Motor neuron (in vitro differentiated cells): Measurements from ENCODE around the gene DYNLT4. TPM values are rescaled to one million over a fixed set of nuclear protein-coding genes. Genes with fewer than 3 reads are reported as not detected.

Source experiments
- total RNA-seq, 8 experiments: library from RNA; unstranded; fragments of 300-600 nt; gene quantifications; 2 replicates each; pipeline versions ENCODE4 v1.2.3 to v1.2.4, GENCODE V29; 2022

Gene DYNLT4
- total RNA-seq, 8 experiments from 2014 or later, result 0.22 to 1.5 (median 0.73) TPM; not detected in 1

Other genes starting within 250 kb of the DYNLT4 start
- 10 to 100 TPM in 5 of 8 experiments, 1 to 10 TPM in 3; 6.8 to 11.4 (median 10.6) TPM for gene TMEM53, start 132.9 kb downstream of the DYNLT4 start, total RNA-seq
- 10 to 100 TPM in 2 of 8 experiments, 1 to 10 TPM in 6; 3.4 to 20.8 (median 6.0) TPM for gene ARMH1, start 132.6 kb downstream of the DYNLT4 start, total RNA-seq
- under 1 TPM in 4 of 8 experiments, not detected in 4; under 0.01 TPM for gene RNU5D-1, start 76.2 kb downstream of the DYNLT4 start, total RNA-seq
- gene KIF2C, start 67.5 kb downstream of the DYNLT4 start, total RNA-seq, result 10 to 100 TPM in 3 of 8 experiments, 1 to 10 TPM in 4, under 1 TPM in 1; 0.61 to 92.3 (median 4.9) TPM
- gene RPS8, start 31.8 kb downstream of the DYNLT4 start, total RNA-seq, result 1,000 to 10,000 TPM; 2,114 to 6,000 (median 3,055) TPM
- gene BEST4, start 19.2 kb downstream of the DYNLT4 start, total RNA-seq, result under 1 TPM in 7 of 8 experiments, not detected in 1; 0.13 to 0.95 (median 0.27) TPM
- gene PLK3, start 7.0 kb downstream of the DYNLT4 start, total RNA-seq, result 10 to 100 TPM; 17.4 to 48.5 (median 28.3) TPM
- gene BTBD19, start 1.2 kb upstream of the DYNLT4 start, total RNA-seq, result 10 to 100 TPM in 2 of 8 experiments, 1 to 10 TPM in 5, under 1 TPM in 1; 0.60 to 18.5 (median 6.0) TPM
- 1 to 10 TPM in 7 of 8 experiments, under 1 TPM in 1; 0.81 to 3.0 (median 2.2) TPM for gene PTCH2, start 35.9 kb upstream of the DYNLT4 start, total RNA-seq
- gene EIF2B3, start 179.2 kb upstream of the DYNLT4 start, total RNA-seq, result 10 to 100 TPM; 31.2 to 58.2 (median 41.7) TPM
- gene HECTD3, start 204.0 kb upstream of the DYNLT4 start, total RNA-seq, result 10 to 100 TPM; 12.1 to 33.9 (median 23.3) TPM
- gene UROD, start 204.9 kb upstream of the DYNLT4 start, total RNA-seq, result 100 to 1,000 TPM in 4 of 8 experiments, 10 to 100 TPM in 4; 60.9 to 229 (median 99.3) TPM